HCT116 (cell line): ENCODE measurements around the gene CCDC30. TPM values are rescaled to one million over a fixed set of nuclear protein-coding genes. Genes with fewer than 3 reads are reported as not detected.
"Not testable (repeated sequence)": the region's sequence is repeated elsewhere in the genome, so short reads cannot be mapped to it uniquely, and the experiment has no call there.

ENCODE experiments used
- ATAC-seq: fragments of 200-7000 bp; cut with Tn5 transposase; 2 replicates; pipeline ENCODE4 v1.9.1; 2020; ENCODE audit warnings: mild to moderate bottlenecking, moderate library complexity
- BruUV-seq: library from RNA; stranded (reverse); fragments of 400-500 nt; replicated peaks from 2 replicates; lab custom pipeline; 2021; lab: Mats Ljungman, UMichigan
- CTCF ChIA-PET: fragments of 300-600 bp; sonication (Branson Sonifier 250); formaldehyde crosslinking; loops from one replicate; lab custom pipeline; 2021; ENCODE audit warnings: antibody characterized with exemption; lab: Charles Lee
- POLR2A ChIA-PET: fragments of 300-600, 350-600 bp; sonication (Branson Sonifier 250); formaldehyde crosslinking; loops from one replicate; lab custom pipeline; 2021; ENCODE audit warnings: antibody characterized with exemption; lab: Charles Lee
- RAD21 ChIA-PET, 2 experiments: fragments of 300-600 bp; sonication (Branson Sonifier 250); formaldehyde crosslinking; loops; one replicate each; lab custom pipeline; 2023; ENCODE audit warnings: low total read pairs in 2 of 2; ENCODE audit not compliant: uncharacterized antibody in 2 of 2, unreplicated experiment in 2 of 2, low non-redundant PET in 1 of 2; lab: Charles Lee
- DNase-seq: peaks from one replicate; pipeline ENCODE4 v3.0.0-alpha.2; 2010; ENCODE audit warnings: low read depth, low spot score
- H2AFZ ChIP-seq: fragments of 200-600 bp; shearing (Covaris generic), sonication (generic); 2 replicates; pipeline ENCODE4 v1.6.1; 2017; ENCODE audit warnings: low read depth, mixed run types, mixed read lengths, antibody characterized with exemption, low read length; ENCODE audit not compliant: poor library complexity, severe bottlenecking
- H3K27ac ChIP-seq: 2 replicates; pipeline ENCODE4 v1.5.1; 2012; ENCODE audit warnings: low read depth, low read length
- H3K27me3 ChIP-seq: fragments of 200-600 bp; sonication (generic); 2 replicates; pipeline ENCODE4 v1.6.1; 2016; ENCODE audit warnings: mixed run types, low read length, mixed read lengths; ENCODE audit not compliant: insufficient read depth
- H3K36me3 ChIP-seq, 2 experiments: fragments of 200-500 bp in 1 of 2; fragments of 200-600 bp in 1 of 2; sonication (Bioruptor generic) in 1 of 2; sonication (generic) in 1 of 2; 2 replicates each; pipeline versions ENCODE4 v1.5.1 to v1.6.1; 2014 to 2016; ENCODE audit warnings: low read length in 2 of 2, inconsistent platforms in 1 of 2, mixed read lengths in 1 of 2, mixed run types in 1 of 2; ENCODE audit not compliant: insufficient read depth in 2 of 2, control insufficient read depth in 1 of 2
- H3K4me1 ChIP-seq, 2 experiments: fragments of 200-600 bp in 1 of 2; sonication (generic) in 1 of 2; 2 replicates each; pipeline versions ENCODE4 v1.5.1 to v1.6.1; 2012 to 2017; ENCODE audit warnings: low read length in 2 of 2, inconsistent platforms in 1 of 2, mild to moderate bottlenecking in 1 of 2, mixed read lengths in 1 of 2, mixed run types in 1 of 2, moderate library complexity in 1 of 2; ENCODE audit not compliant: insufficient read depth in 2 of 2, control insufficient read depth in 1 of 2
- H3K4me2 ChIP-seq: fragments of 200-600 bp; sonication (generic); 2 replicates; pipeline ENCODE4 v1.6.1; 2017; ENCODE audit warnings: mixed run types, low read length, mixed read lengths
- H3K4me3 ChIP-seq, 2 experiments: fragments of 200-600 bp in 1 of 2; sonication (generic) in 1 of 2; replicated peaks in 1 of 2; 2 replicates each; pipeline ENCODE4 v1.5.1; 2011 to 2016; ENCODE audit warnings: low read length in 2 of 2, control low read depth in 1 of 2, low read depth in 1 of 2, mild to moderate bottlenecking in 1 of 2, mixed read lengths in 1 of 2, mixed run types in 1 of 2
- H3K79me2 ChIP-seq: fragments of 200-600 bp; sonication (generic); 2 replicates; pipeline ENCODE4 v1.6.1; 2017; ENCODE audit warnings: mild to moderate bottlenecking, mixed run types, low read length, moderate library complexity, mixed read lengths; ENCODE audit not compliant: insufficient read depth
- H3K9ac ChIP-seq: fragments of 200-600 bp; sonication (generic); 2 replicates; pipeline ENCODE4 v1.6.1; 2016; ENCODE audit warnings: low read length, mixed read lengths
- H3K9me2 ChIP-seq: fragments of 200-600 bp; sonication (generic), shearing (Covaris generic); 2 replicates; pipeline ENCODE4 v1.6.1; 2017; ENCODE audit warnings: mixed run types, mild to moderate bottlenecking, moderate library complexity; ENCODE audit not compliant: insufficient read depth
- H3K9me3 ChIP-seq, 2 experiments: fragments of 200-500 bp in 1 of 2; fragments of 200-600 bp in 1 of 2; sonication (Bioruptor generic) in 1 of 2; sonication (generic) in 1 of 2; 2 replicates each; pipeline ENCODE4 v1.6.1; 2014 to 2017; ENCODE audit warnings: low read length in 2 of 2, mixed read lengths in 2 of 2, inconsistent platforms in 1 of 2, low read depth in 1 of 2, mild to moderate bottlenecking in 1 of 2, mixed run types in 1 of 2, moderate library complexity in 1 of 2; ENCODE audit not compliant: control insufficient read depth in 1 of 2, insufficient read depth in 1 of 2
- H4K20me1 ChIP-seq: fragments of 200-600 bp; sonication (generic), shearing (Covaris generic); 2 replicates; pipeline ENCODE4 v1.6.1; 2017; ENCODE audit warnings: mixed run types, mild to moderate bottlenecking, moderate library complexity; ENCODE audit not compliant: insufficient read depth
- CBX3 ChIP-seq: IDR thresholded peaks from 2 replicates; pipeline ENCODE4 v1.6.1; 2012; ENCODE audit warnings: low read depth
- CEBPB ChIP-seq: IDR thresholded peaks from 2 replicates; pipeline ENCODE4 v1.6.1; 2012; ENCODE audit warnings: low read depth
- EGR1 ChIP-seq: IDR thresholded peaks from 2 replicates; pipeline ENCODE4 v1.6.1; 2012; ENCODE audit warnings: low read depth
- ELF1 ChIP-seq: IDR thresholded peaks from 2 replicates; pipeline ENCODE4 v1.6.1; 2012; ENCODE audit warnings: low read depth, borderline replicate concordance
- EZH2 ChIP-seq: fragments of 200-600 bp; sonication (generic); IDR thresholded peaks from 2 replicates; pipeline ENCODE4 v1.6.1; 2017; ENCODE audit warnings: antibody characterized with exemption, mixed run types
- EZH2phosphoT487 ChIP-seq: fragments of 200-600 bp; IDR thresholded peaks from 2 replicates; pipeline ENCODE4 v1.6.1; 2018; ENCODE audit warnings: antibody characterized with exemption, borderline replicate concordance
- FOSL1 ChIP-seq: IDR thresholded peaks from 2 replicates; pipeline ENCODE4 v1.6.1; 2012; ENCODE audit warnings: low read depth
- POLR2AphosphoS5 ChIP-seq: IDR thresholded peaks from 2 replicates; pipeline ENCODE4 v1.6.1; 2011; ENCODE audit warnings: mild to moderate bottlenecking, low read depth, low read length, moderate library complexity
- SRF ChIP-seq: IDR thresholded peaks from 2 replicates; pipeline ENCODE4 v1.6.1; 2012; ENCODE audit warnings: low read depth
- YY1 ChIP-seq: IDR thresholded peaks from 2 replicates; pipeline ENCODE4 v1.6.1; 2011; ENCODE audit warnings: low read length, low read depth, moderate library complexity, mild to moderate bottlenecking; ENCODE audit not compliant: insufficient replicate concordance; ENCODE audit errors: extremely low read depth
- intact Hi-C: fragments of 100-400 bp; cut with micrococcal nuclease; formaldehyde crosslinking; loops from 2 replicates; pipeline ENCODE4 v1.10.0; 2022
- total RNA-seq: library from RNA; stranded (reverse); gene quantifications from one replicate; pipeline ENCODE4 v1.2.1, GENCODE V29; 2021; ENCODE audit not compliant: unreplicated experiment
- TF ChIP-seq, protein P1 (sequence below): IDR thresholded peaks from 2 replicates; pipeline ENCODE4 v1.6.1; 2012
- TF ChIP-seq, protein P2 (sequence below), 3 experiments: fragments of 200-600 bp in 1 of 3; sonication (generic) in 1 of 3; IDR thresholded peaks in 2 of 3; conservative IDR thresholded peaks in 1 of 3; 2 replicates each; pipeline ENCODE4 v1.5.1; 2012 to 2017; ENCODE audit warnings: low read depth in 2 of 3, low read length in 2 of 3, antibody characterized with exemption in 1 of 3, borderline replicate concordance in 1 of 3, control low read depth in 1 of 3, mild to moderate bottlenecking in 1 of 3, mixed read lengths in 1 of 3, mixed run types in 1 of 3, moderate library complexity in 1 of 3; ENCODE audit not compliant: insufficient read depth in 1 of 3
- TF ChIP-seq, protein P3 (sequence below): IDR thresholded peaks from 2 replicates; pipeline ENCODE4 v1.6.1; 2012; ENCODE audit warnings: low read depth

Gene CCDC30
- total RNA-seq, 1 experiment from 2014 or later = 2.0 TPM

DNA sequence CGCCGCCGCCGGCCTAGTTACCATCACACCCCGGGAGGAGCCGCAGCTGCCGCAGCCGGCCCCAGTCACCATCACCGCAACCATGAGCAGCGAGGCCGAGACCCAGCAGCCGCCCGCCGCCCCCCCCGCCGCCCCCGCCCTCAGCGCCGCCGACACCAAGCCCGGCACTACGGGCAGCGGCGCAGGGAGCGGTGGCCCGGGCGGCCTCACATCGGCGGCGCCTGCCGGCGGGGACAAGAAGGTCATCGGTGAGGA lies 219.3 kb downstream of the CCDC30 start:
- RAD21 ChIA-PET, H2AFZ ChIP-seq, intact Hi-C loops, H3K9me2 ChIP-seq, DNase-seq, H3K27me3 ChIP-seq, BruUV-seq, H3K9me3 ChIP-seq: not testable (repeated sequence)
- Histone ChIP-seq H3K9ac (peak overlapping the region; percentile 94), H3K79me2 (peaks cover 63% of the 10 kb centered on the region), H3K36me3 (peaks cover 11 to 36% of the 10 kb centered on the region in 2 experiments; a peak in 2 of 4 replicates), H3K4me1 (peaks cover 8 to 32% of the 10 kb centered on the region in 2 experiments), H3K27ac (peak overlapping the region; percentile 87), H3K4me2 (peak overlapping the region; percentile 96), H4K20me1 (peaks cover 38% of the 10 kb centered on the region; the same call in 1 of the 2 replicates), H3K4me3 (peak overlapping the region; percentile 86 to 88)
- CTCF ChIA-PET = interaction anchor here (1.3 kb wide), 1 partner anchor 104 kb away, joined by 4 read pairs; no protein-coding TSS in a partner anchor
- POLR2A ChIA-PET = interaction anchor here (0.7 to 2.0 kb wide), 10 partner anchors 9 to 344 kb away, joined by 3 to 9 read pairs (median 6); partner anchors contain the start of genes C1orf50, P3H1 and PPIH
- ATAC-seq = peak; percentile 43

DNA sequence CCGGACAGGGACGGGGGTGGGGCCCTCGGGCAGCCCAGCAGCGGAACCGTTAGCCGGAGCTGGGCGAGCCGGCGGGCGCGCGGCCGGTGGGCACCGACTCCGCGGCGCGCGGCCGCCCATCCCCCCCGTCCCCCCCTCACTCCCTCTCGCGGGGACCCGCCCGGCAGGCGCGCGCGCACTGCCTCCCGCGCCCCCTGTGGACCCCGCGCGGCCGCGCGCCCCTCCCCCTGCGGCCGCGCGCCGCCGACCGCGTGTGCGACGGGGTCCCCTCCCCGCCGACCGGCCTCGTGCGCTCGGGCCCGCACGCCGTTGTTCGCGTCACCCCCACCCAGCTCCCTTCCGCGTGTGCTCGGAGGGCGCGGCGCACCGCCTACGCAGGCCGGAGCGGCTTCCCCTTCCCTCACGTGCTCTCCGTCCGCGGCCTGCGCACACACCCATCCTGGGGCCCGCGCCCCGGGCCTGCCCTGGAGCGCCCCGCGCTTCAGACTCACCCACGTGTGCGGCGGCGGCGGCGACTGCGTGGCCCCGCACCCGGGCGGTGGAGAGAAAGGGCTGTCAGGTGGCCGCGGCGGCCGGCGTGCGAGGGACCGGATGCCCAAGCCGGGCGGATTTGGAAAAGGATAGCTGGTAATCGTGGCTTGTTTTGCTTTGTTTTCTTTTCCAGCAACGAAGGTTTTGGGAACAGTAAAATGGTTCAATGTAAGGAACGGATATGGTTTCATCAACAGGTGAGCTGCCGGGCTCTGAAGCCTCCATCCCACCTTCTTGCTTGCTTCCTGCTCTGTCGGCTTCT lies 219.8 kb downstream of the CCDC30 start:
- POLR2A ChIA-PET = interaction anchor here (0.7 to 2.0 kb wide), 12 partner anchors 8 to 345 kb away, joined by 3 to 9 read pairs (median 5); partner anchors contain the start of genes C1orf50, P3H1 and PPIH
- TF ChIP-seq EZH2phosphoT487 (no peak), FOSL1 (no peak), ELF1 (no peak), EZH2 (no peak), CEBPB (no peak), POLR2AphosphoS5 (peak; percentile 43), EGR1 (peak; percentile 89), CBX3 (no peak), YY1 (no peak), SRF (no peak)
- TF ChIP-seq, protein P1, sequence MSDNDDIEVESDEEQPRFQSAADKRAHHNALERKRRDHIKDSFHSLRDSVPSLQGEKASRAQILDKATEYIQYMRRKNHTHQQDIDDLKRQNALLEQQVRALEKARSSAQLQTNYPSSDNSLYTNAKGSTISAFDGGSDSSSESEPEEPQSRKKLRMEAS = peak; percentile 95
- TF ChIP-seq, protein P2, sequence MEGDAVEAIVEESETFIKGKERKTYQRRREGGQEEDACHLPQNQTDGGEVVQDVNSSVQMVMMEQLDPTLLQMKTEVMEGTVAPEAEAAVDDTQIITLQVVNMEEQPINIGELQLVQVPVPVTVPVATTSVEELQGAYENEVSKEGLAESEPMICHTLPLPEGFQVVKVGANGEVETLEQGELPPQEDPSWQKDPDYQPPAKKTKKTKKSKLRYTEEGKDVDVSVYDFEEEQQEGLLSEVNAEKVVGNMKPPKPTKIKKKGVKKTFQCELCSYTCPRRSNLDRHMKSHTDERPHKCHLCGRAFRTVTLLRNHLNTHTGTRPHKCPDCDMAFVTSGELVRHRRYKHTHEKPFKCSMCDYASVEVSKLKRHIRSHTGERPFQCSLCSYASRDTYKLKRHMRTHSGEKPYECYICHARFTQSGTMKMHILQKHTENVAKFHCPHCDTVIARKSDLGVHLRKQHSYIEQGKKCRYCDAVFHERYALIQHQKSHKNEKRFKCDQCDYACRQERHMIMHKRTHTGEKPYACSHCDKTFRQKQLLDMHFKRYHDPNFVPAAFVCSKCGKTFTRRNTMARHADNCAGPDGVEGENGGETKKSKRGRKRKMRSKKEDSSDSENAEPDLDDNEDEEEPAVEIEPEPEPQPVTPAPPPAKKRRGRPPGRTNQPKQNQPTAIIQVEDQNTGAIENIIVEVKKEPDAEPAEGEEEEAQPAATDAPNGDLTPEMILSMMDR (IDR thresholded peaks at IDR 0.05 in 2 of 3, conservative IDR thresholded peaks at IDR 0.05 in 1 of 3; ENCODE audit: borderline replicate concordance in 1 of 3, insufficient read depth in 1 of 3, low read depth in 2 of 3, low read length in 2 of 3) = no peak
- TF ChIP-seq, protein P3, sequence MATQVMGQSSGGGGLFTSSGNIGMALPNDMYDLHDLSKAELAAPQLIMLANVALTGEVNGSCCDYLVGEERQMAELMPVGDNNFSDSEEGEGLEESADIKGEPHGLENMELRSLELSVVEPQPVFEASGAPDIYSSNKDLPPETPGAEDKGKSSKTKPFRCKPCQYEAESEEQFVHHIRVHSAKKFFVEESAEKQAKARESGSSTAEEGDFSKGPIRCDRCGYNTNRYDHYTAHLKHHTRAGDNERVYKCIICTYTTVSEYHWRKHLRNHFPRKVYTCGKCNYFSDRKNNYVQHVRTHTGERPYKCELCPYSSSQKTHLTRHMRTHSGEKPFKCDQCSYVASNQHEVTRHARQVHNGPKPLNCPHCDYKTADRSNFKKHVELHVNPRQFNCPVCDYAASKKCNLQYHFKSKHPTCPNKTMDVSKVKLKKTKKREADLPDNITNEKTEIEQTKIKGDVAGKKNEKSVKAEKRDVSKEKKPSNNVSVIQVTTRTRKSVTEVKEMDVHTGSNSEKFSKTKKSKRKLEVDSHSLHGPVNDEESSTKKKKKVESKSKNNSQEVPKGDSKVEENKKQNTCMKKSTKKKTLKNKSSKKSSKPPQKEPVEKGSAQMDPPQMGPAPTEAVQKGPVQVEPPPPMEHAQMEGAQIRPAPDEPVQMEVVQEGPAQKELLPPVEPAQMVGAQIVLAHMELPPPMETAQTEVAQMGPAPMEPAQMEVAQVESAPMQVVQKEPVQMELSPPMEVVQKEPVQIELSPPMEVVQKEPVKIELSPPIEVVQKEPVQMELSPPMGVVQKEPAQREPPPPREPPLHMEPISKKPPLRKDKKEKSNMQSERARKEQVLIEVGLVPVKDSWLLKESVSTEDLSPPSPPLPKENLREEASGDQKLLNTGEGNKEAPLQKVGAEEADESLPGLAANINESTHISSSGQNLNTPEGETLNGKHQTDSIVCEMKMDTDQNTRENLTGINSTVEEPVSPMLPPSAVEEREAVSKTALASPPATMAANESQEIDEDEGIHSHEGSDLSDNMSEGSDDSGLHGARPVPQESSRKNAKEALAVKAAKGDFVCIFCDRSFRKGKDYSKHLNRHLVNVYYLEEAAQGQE = no peak

More for the DNA sequence above, 219.8 kb downstream of the CCDC30 start:
- no peaks in the 10 kb centered on the region for H3K9me2 ChIP-seq
- intact Hi-C loops = no loop called here
- H2AFZ ChIP-seq = no peak overlapping the region
- H3K27me3 ChIP-seq = no peaks in the 10 kb centered on the region
- H4K20me1 ChIP-seq = peaks cover 43% of the 10 kb centered on the region; the same call in 1 of the 2 replicates
- H3K4me2 ChIP-seq = peak overlapping the region; percentile 78
- peak overlapping the region; percentile 86 to 88 for H3K4me3 ChIP-seq
- H3K79me2 ChIP-seq = peaks cover 69% of the 10 kb centered on the region
- ATAC-seq (peak; percentile 41), DNase-seq (peak; percentile 29)
- peaks cover 16 to 41% of the 10 kb centered on the region in 2 experiments; a peak in 2 of 4 replicates for H3K36me3 ChIP-seq
- ChIA-PET RAD21 (no interaction called here), CTCF (interaction anchor here (1.3 kb wide), 1 partner anchor 105 kb away, joined by 4 read pairs; no protein-coding TSS in a partner anchor)
- peaks cover 8 to 32% of the 10 kb centered on the region in 2 experiments for H3K4me1 ChIP-seq
- H3K9ac ChIP-seq = peak overlapping the region; percentile 94
- H3K9me3 ChIP-seq = no peaks in the 10 kb centered on the region
- H3K27ac ChIP-seq = peak overlapping the region; percentile 87
- BruUV-seq = no TSS peak
